K562 (cell line): ENCODE measurements around the gene SPATA31D1. TPM values are rescaled to one million over a fixed set of nuclear protein-coding genes. Genes with fewer than 3 reads are reported as not detected.

Experiments used
- ATAC-seq: fragments of 200-7000 bp; cut with Tn5 transposase; 3 replicates; pipeline ENCODE4 v1.9.1; 2020; ENCODE audit warnings: moderate library complexity
- BruUV-seq: library from RNA; stranded (reverse); fragments of 400-500 nt; replicated peaks from 2 replicates; lab custom pipeline; 2021; lab: Mats Ljungman, UMichigan
- CTCF ChIA-PET: fragments of 300-600 bp; formaldehyde crosslinking; extraction: SDS; loops from one replicate; lab custom pipeline; 2021; ENCODE audit warnings: low intra/inter-chr PET ratio; lab: Yijun Ruan, JAX
- POLR2A ChIA-PET: fragments of 300-600, 350-650 bp; sonication (Branson Sonifier 250); formaldehyde crosslinking; extraction: SDS; loops from one replicate; lab custom pipeline; 2021; ENCODE audit warnings: antibody characterized with exemption, inconsistent platforms; lab: Yijun Ruan, JAX
- DNase-seq, 4 experiments: peaks; one replicate each; pipeline versions ENCODE4 v3.0.0 to v3.0.0-alpha.2; 2011 to 2018; ENCODE audit warnings: low spot score in 3 of 4, mixed read lengths in 3 of 4; ENCODE audit errors: extremely low read depth in 1 of 4
- FAIRE-seq: peaks from 2 replicates; lab custom pipeline; 2011; peaks lifted over from hg19 to GRCh38; lab: Jason Lieb, UNC
- H2AFZ ChIP-seq: 2 replicates; pipeline ENCODE4 v1.6.0; 2011; ENCODE audit warnings: low read depth, low read length, control low read depth, inconsistent platforms
- H3K27ac ChIP-seq: fragments of 200-600 bp; 3 replicates; pipeline ENCODE4 v1.8.0; 2011; ENCODE audit warnings: low read depth, mild to moderate bottlenecking, control low read depth, inconsistent platforms, low read length, moderate library complexity, mixed read lengths; ENCODE audit errors: extremely low read depth
- H3K27me3 ChIP-seq, 2 experiments: fragments of 300-600 bp in 1 of 2; 2 replicates in 1 of 2; 3 replicates in 1 of 2; pipeline versions ENCODE4 v1.6.0 to v1.8.0; 2011; ENCODE audit warnings: inconsistent platforms in 2 of 2, low read length in 2 of 2, mild to moderate bottlenecking in 1 of 2, mixed read lengths in 1 of 2, moderate library complexity in 1 of 2; ENCODE audit not compliant: control insufficient read depth in 2 of 2, insufficient read depth in 2 of 2
- H3K36me3 ChIP-seq: fragments of 300-600 bp; 3 replicates; pipeline ENCODE4 v1.8.0; 2011; ENCODE audit warnings: mild to moderate bottlenecking, low read length, inconsistent platforms; ENCODE audit not compliant: control insufficient read depth, insufficient read depth
- H3K4me1 ChIP-seq, 2 experiments: fragments of 200-600 bp in 1 of 2; replicated peaks in 1 of 2; 2 replicates in 1 of 2; 3 replicates in 1 of 2; pipeline versions ENCODE4 v1.5.1 to v1.8.0; 2011; ENCODE audit warnings: inconsistent platforms in 2 of 2, low read length in 2 of 2, mild to moderate bottlenecking in 1 of 2, mixed read lengths in 1 of 2, moderate library complexity in 1 of 2; ENCODE audit not compliant: control insufficient read depth in 2 of 2, insufficient read depth in 2 of 2
- H3K4me2 ChIP-seq: 2 replicates; pipeline ENCODE4 v1.6.1; 2011; ENCODE audit warnings: low read length, control low read depth, inconsistent platforms, mixed read lengths; ENCODE audit not compliant: insufficient read depth
- H3K4me3 ChIP-seq: fragments of 200-600 bp; sonication (generic), shearing (Covaris generic); 2 replicates; pipeline ENCODE4 v1.5.1; 2016; ENCODE audit warnings: control low read depth, inconsistent platforms
- H3K79me2 ChIP-seq: fragments of 200-600 bp; 3 replicates; pipeline ENCODE4 v1.8.0; 2011; ENCODE audit warnings: low read length, inconsistent platforms; ENCODE audit not compliant: control insufficient read depth, insufficient read depth
- H3K9ac ChIP-seq, 2 experiments: 2 replicates each; pipeline versions ENCODE4 v1.6.0 to v1.6.1; 2011; ENCODE audit warnings: low read depth in 2 of 2, low read length in 2 of 2, control low read depth in 1 of 2, inconsistent platforms in 1 of 2, mild to moderate bottlenecking in 1 of 2, mixed read lengths in 1 of 2; ENCODE audit not compliant: insufficient read depth in 1 of 2
- H3K9me1 ChIP-seq: one replicate; pipeline ENCODE4 v1.6.0; 2011; ENCODE audit warnings: inconsistent platforms, mild to moderate bottlenecking, low read length, moderate library complexity; ENCODE audit not compliant: control insufficient read depth, insufficient read depth
- H3K9me3 ChIP-seq: replicated peaks from 2 replicates; pipeline ENCODE4 v1.5.1; 2011; ENCODE audit warnings: low read depth, low read length, inconsistent platforms; ENCODE audit not compliant: control insufficient read depth, insufficient read depth
- H4K20me1 ChIP-seq: replicated peaks from 2 replicates; pipeline ENCODE4 v1.6.1; 2011; ENCODE audit warnings: low read length, inconsistent platforms, mixed read lengths; ENCODE audit not compliant: control insufficient read depth, insufficient read depth
- CBFB ChIP-seq: sonication (generic); formaldehyde crosslinking; IDR thresholded peaks from 2 replicates; pipeline ENCODE4 v1.4.0; 2020; ENCODE audit warnings: mild to moderate bottlenecking, missing genetic modification reagents
- ETV5 ChIP-seq: sonication (generic); formaldehyde crosslinking; IDR thresholded peaks from 2 replicates; pipeline ENCODE4 v1.4.0; 2020; ENCODE audit warnings: low read depth, mild to moderate bottlenecking, missing genetic modification reagents
- HNRNPUL1 ChIP-seq: fragments of 200-400 bp; formaldehyde crosslinking; IDR thresholded peaks from 2 replicates; pipeline ENCODE4 v1.6.1; 2017; ENCODE audit warnings: low read length
- HOMEZ ChIP-seq: fragments of 250-450 bp; sonication (Bioruptor Pico); IDR thresholded peaks from 2 replicates; pipeline ENCODE4 v1.4.0; 2020; ENCODE audit warnings: mild to moderate bottlenecking, moderate library complexity
- KLF10 ChIP-seq: fragments of 250-450 bp; sonication (Bioruptor Pico); IDR thresholded peaks from 2 replicates; pipeline ENCODE4 v1.6.1; 2021; ENCODE audit warnings: matching md5 sums
- NR2C1 ChIP-seq, 2 experiments: fragments of 450-650 bp; IDR thresholded peaks; 2 replicates each; pipeline ENCODE4 v1.6.1; 2017; ENCODE audit warnings: mild to moderate bottlenecking in 2 of 2, antibody characterized with exemption in 1 of 2, inconsistent platforms in 1 of 2, missing compliant biosample characterization in 1 of 2, missing genetic modification characterization in 1 of 2
- PRPF4 ChIP-seq: fragments of 200-400 bp; formaldehyde crosslinking; IDR thresholded peaks from one replicate; pipeline ENCODE4 v1.6.1; 2017; ENCODE audit warnings: low read length, low read depth, mild to moderate bottlenecking; ENCODE audit not compliant: insufficient read depth, poor library complexity, severe bottlenecking
- RBM14 ChIP-seq: fragments of 200-400 bp; formaldehyde crosslinking; IDR thresholded peaks from 2 replicates; pipeline ENCODE4 v1.6.1; 2018; ENCODE audit warnings: low read depth, mild to moderate bottlenecking, low read length, moderate library complexity, borderline replicate concordance; ENCODE audit not compliant: insufficient read depth
- RBM15 ChIP-seq: fragments of 200-400 bp; formaldehyde crosslinking; IDR thresholded peaks from 2 replicates; pipeline ENCODE4 v1.6.1; 2018; ENCODE audit warnings: mild to moderate bottlenecking, low read length, moderate library complexity; ENCODE audit not compliant: insufficient read depth
- RCOR1 ChIP-seq, 2 experiments: IDR thresholded peaks; 2 replicates each; pipeline ENCODE4 v1.6.1; 2012; ENCODE audit warnings: low read depth in 2 of 2, low read length in 2 of 2, borderline replicate concordance in 1 of 2, improper control_type of control experiment in 1 of 2
- SIRT6 ChIP-seq: IDR thresholded peaks from one replicate; pipeline ENCODE4 v1.6.1; 2012; ENCODE audit warnings: low read depth, mild to moderate bottlenecking, control low read depth, inconsistent platforms, low read length, moderate library complexity
- SMAD4 ChIP-seq: fragments of 250-450 bp; sonication (Bioruptor Pico); conservative IDR thresholded peaks from 2 replicates; pipeline ENCODE4 v1.8.0; 2021; ENCODE audit warnings: inconsistent platforms, mild to moderate bottlenecking, moderate library complexity
- SREBF1 ChIP-seq: fragments of 150-350 bp; IDR thresholded peaks from 2 replicates; pipeline ENCODE4 v1.6.1; 2014; ENCODE audit warnings: antibody characterized with exemption, low read depth, low read length, borderline replicate concordance
- TCF3 ChIP-seq: sonication (generic); formaldehyde crosslinking; IDR thresholded peaks from 2 replicates; pipeline ENCODE4 v1.4.0; 2020; ENCODE audit warnings: mild to moderate bottlenecking, missing genetic modification reagents
- ZBTB12 ChIP-seq: fragments of 250-450 bp; sonication (Bioruptor Pico); IDR thresholded peaks from 2 replicates; pipeline ENCODE4 v1.4.0; 2020
- ZNF584 ChIP-seq: fragments of 200-800 bp; sonication (Bioruptor generic); IDR thresholded peaks from 2 replicates; pipeline ENCODE4 v1.6.1; 2016; ENCODE audit warnings: low read depth, mild to moderate bottlenecking, missing genetic modification characterization, missing compliant biosample characterization
- ZNF696 ChIP-seq: fragments of 250-450 bp; sonication (Bioruptor Pico); conservative IDR thresholded peaks from 2 replicates; pipeline ENCODE4 v1.4.0; 2020; ENCODE audit warnings: mild to moderate bottlenecking, moderate library complexity
- WGBS: fragments of 100-300 bp; shearing (Covaris generic); methylation state at CpG from one replicate; pipeline ENCODE4 v1.1.6; 2016; ENCODE audit warnings: low coverage, mixed read lengths; ENCODE audit not compliant: insufficient coverage; ENCODE audit errors: missing lambda C conversion rate; 5-methylcytosine and 5-hydroxymethylcytosine counted together
- in situ Hi-C: fragments of 300-500 bp; cut with MboI; formaldehyde crosslinking; loops from 4 replicates; pipeline ENCODE4 v1.15.0; 2018; ENCODE audit warnings: inconsistent platforms, mixed read lengths
- intact Hi-C: fragments of 100-400 bp; cut with micrococcal nuclease; formaldehyde crosslinking; loops from 2 replicates; pipeline ENCODE4 v1.14.2; 2022
- polyA plus RNA-seq, 8 experiments: library from polyadenylated mRNA; depleted of rRNA in 4 of 8; stranded (reverse) in 5 of 8; unstranded in 3 of 8; fragments of >200 nt; fragmentation: Nextera tagmentation in 2 of 8; fragmentation: Illumina TruSeq in 1 of 8; extraction: Ambion mirVana in 2 of 8; extraction: Trizol in 1 of 8; gene quantifications; 2 replicates each; pipeline versions ENCODE4 v1.2.1 to v1.2.3, GENCODE V29; 2011 to 2014; ENCODE audit warnings: inconsistent platforms in 1 of 8, missing spikeins in 1 of 8
- total RNA-seq, 7 experiments: library from RNA; depleted of rRNA in 6 of 7; stranded (reverse); fragments of >200 nt in 6 of 7; fragmentation: Illumina TruSeq in 2 of 7; extraction: Trizol in 2 of 7; gene quantifications; 2 replicates each; pipeline versions ENCODE4 v1.2.1 to v1.2.3, GENCODE V29; 2011 to 2021; ENCODE audit warnings: low replicate concordance in 1 of 7

Gene SPATA31D1
- total and polyA plus RNA-seq, 9 of the 15 experiments (the other 6 are each of a cell fraction or from before 2014, with no cell fraction given), result not detected

GRCh38 chr9:81993656-81994055, 5.1 kb downstream of the SPATA31D1 start:
- Histone ChIP-seq H3K27me3 (no peaks in the 10 kb centered on the region), H3K79me2 (no peaks in the 10 kb centered on the region), H3K9ac (no peak overlapping the region), H3K4me1 (no peaks in the 10 kb centered on the region), H4K20me1 (no peaks in the 10 kb centered on the region), H3K36me3 (no peaks in the 10 kb centered on the region), H3K9me3 (no peaks in the 10 kb centered on the region), H3K9me1 (no peaks in the 10 kb centered on the region), H2AFZ (no peak overlapping the region), H3K27ac (no peak overlapping the region), H3K4me3 (no peak overlapping the region), H3K4me2 (no peak overlapping the region)
- WGBS, result 3% methylated on average over 5 of the region's 5 CpGs
- FAIRE-seq, result no peak
- TF ChIP-seq HNRNPUL1 (no peak), ZNF696 (CRISPR knock-in tag) (no peak), ZBTB12 (CRISPR knock-in tag) (no peak), TCF3 (CRISPR knock-in tag) (no peak), SREBF1 (no peak), SMAD4 (CRISPR knock-in tag) (no peak), RBM14 (no peak), RCOR1 (IDR thresholded peaks at IDR 0.05; ENCODE audit: borderline replicate concordance in 1 of 2, low read depth in 2 of 2, low read length in 2 of 2) (no peak), PRPF4 (no peak), ETV5 (CRISPR knock-in tag) (no peak), NR2C1 (IDR thresholded peaks at IDR 0.05) (no peak), NR2C1 (tag; IDR thresholded peaks at IDR 0.05) (no peak), RBM15 (no peak), ZNF584 (no peak), CBFB (CRISPR knock-in tag) (no peak), HOMEZ (CRISPR knock-in tag) (no peak), KLF10 (CRISPR knock-in tag) (no peak), SIRT6 (no peak)
- no peak for DNase-seq
- ChIA-PET CTCF (no interaction called here), POLR2A (no interaction called here)
- no TSS peak for BruUV-seq
- ATAC-seq, result no peak
- in situ Hi-C loops, result no loop called here
- intact Hi-C loops, result no loop called here
